ENCODE measurements around the gene ZDHHC11B.
A peak's percentile ranks its signal among the peaks of the same experiment; 100 is the strongest.

The ZDHHC11B gene

GRCh38 chr5:662751-663435 lies 121.6 kb downstream of the ZDHHC11B start:
- H3K4me1 ChIP-seq, result no peaks in the 10 kb centered on the region
- no peak for DNase-seq
- no peak overlapping the region for H3K4me3 ChIP-seq (ENCODE audit: low read depth, low read length)
- no peak for TF ChIP-seq CTCF (IDR thresholded peaks at IDR 0.05; ENCODE audit: low read depth, low read length)
- peaks cover 3% of the 10 kb centered on the region; the same call in 1 of the 2 replicates for H3K9me3 ChIP-seq
- no peaks in the 10 kb centered on the region for H3K27me3 ChIP-seq
- peaks cover 39% of the 10 kb centered on the region for H3K36me3 ChIP-seq

GRCh38 chr5:661891-662750 lies 122.4 kb downstream of the ZDHHC11B start:
- no peaks in the 10 kb centered on the region for H3K27me3 ChIP-seq
- no peak overlapping the region for H3K4me3 ChIP-seq (ENCODE audit: low read depth, low read length)
- peaks cover 3% of the 10 kb centered on the region; the same call in 1 of the 2 replicates for H3K9me3 ChIP-seq
- no peaks in the 10 kb centered on the region for H3K4me1 ChIP-seq
- peaks cover 47% of the 10 kb centered on the region for H3K36me3 ChIP-seq
- DNase-seq, result peak; percentile 9
- TF ChIP-seq CTCF (IDR thresholded peaks at IDR 0.05; ENCODE audit: low read depth, low read length), result no peak

GRCh38 chr5:660491-661030 lies 124.0 kb downstream of the ZDHHC11B start:
- no peak for TF ChIP-seq CTCF (IDR thresholded peaks at IDR 0.05; ENCODE audit: low read depth, low read length)
- peaks cover 48% of the 10 kb centered on the region for H3K36me3 ChIP-seq

More at GRCh38 chr5:660491-661030, 124.0 kb downstream of the ZDHHC11B start:
- no peak for DNase-seq
- H3K4me1 ChIP-seq, result no peaks in the 10 kb centered on the region
- no peak overlapping the region for H3K4me3 ChIP-seq (ENCODE audit: low read depth, low read length)
- H3K27me3 ChIP-seq, result no peaks in the 10 kb centered on the region
- peaks cover 3% of the 10 kb centered on the region; the same call in 1 of the 2 replicates for H3K9me3 ChIP-seq
